HG03342 (cell line): Measurements from ENCODE around the gene FMNL3.

Experiments
- ATAC-seq: cut with Tn5 transposase; IDR thresholded peaks from one replicate; pipeline ENCODE4 v1.9.1; 2021; ENCODE audit warnings: mild to moderate bottlenecking, moderate library complexity; ENCODE audit not compliant: unreplicated experiment

FMNL3 gene

GRCh38 chr12:49683599-49684309, 23.5 kb downstream of the FMNL3 start:
- no peak for ATAC-seq

DNA sequence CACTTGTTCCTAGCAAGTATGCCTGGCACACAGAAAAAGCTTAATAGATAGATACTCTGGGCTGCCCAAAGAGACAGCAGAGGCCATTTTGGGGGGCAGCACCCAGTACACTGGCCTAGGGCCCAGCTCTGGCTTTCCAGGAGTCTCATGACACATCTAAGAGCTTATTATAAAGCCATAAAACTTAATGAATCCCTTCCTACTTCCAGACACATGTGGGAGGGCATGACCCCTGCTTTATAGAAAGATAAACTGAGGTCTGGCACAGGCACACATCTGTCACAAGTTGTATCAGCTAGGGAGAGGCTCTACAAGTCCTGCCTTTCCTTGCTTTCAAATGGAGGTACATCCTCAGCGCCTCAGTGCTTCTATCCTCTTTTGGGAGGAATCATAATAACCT, 27.1 kb downstream of the FMNL3 start:
- ATAC-seq: no peak

- no peak for ATAC-seq
Observed at GRCh38 chr12:49678711-49679110, 28.5 kb downstream of the FMNL3 start.

- no peak for ATAC-seq
Observed at GRCh38 chr12:49675137-49675536, 32.1 kb downstream of the FMNL3 start.

GRCh38 chr12:49674318-49674981, 32.8 kb downstream of the FMNL3 start:
- no peak for ATAC-seq

GRCh38 chr12:49673446-49674317, 33.5 kb downstream of the FMNL3 start:
- no peak for ATAC-seq

GRCh38 chr12:49672301-49673217, 34.6 kb downstream of the FMNL3 start:
- no peak for ATAC-seq

DNA sequence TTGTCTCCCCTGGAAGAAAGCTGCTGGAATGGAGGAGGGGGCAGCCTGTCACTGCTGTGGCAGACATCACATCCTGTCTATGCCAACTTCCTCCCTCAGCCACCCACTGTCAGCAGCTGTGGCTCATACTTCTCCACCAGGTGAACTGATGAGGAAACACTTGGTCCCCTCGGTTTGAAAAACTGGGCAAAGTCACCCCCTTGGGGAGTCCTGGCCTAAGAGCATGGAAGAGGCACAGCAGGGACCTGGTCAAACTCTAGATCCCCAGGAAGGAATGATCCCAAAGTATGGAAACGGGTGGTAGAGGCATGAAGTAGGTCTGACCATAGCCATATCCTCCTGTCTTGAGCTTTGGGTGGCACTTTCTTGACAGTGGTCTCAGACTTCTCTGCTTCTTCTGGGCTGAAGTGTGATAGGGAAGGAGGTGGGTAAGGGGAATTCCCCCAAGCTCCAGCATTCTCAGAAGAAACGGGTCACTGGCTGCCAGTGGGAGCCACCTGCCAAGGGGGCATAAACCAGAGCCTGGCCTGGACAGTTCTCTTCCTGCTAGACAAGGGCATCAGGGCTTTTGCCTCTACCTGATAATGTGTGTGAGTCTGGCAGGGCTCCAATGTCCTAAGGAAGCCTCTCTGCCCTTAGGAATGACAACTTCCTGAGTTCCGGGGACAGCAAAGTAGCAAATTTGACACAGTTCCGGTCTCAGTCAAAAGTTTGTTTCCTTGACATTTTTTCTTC, 36.0 kb downstream of the FMNL3 start:
- ATAC-seq: no peak

DNA sequence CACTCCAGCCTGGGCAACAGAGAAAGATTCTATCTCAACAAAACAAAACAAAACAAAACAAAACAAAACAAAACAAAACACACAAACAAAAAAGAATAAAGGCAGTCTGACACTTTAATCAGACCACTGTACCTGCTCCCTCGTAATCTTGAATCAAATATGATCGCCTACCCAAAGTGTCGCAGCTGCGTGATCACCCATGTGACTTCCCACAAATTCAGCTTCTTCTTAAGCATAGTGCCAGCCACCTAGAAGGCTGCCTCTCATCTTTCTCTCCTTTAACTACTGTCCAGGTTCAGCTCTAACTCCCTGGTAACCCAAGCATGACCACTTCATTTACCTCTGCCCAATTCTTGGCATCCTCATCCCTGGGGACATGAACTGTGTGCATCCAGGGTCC, 37.4 kb downstream of the FMNL3 start:
- ATAC-seq: no peak

- no peak for ATAC-seq
Observed at GRCh38 chr12:49667325-49668090, 39.7 kb downstream of the FMNL3 start.

- no peak for ATAC-seq
Observed at GRCh38 chr12:49666176-49666575, 41.0 kb downstream of the FMNL3 start.

DNA sequence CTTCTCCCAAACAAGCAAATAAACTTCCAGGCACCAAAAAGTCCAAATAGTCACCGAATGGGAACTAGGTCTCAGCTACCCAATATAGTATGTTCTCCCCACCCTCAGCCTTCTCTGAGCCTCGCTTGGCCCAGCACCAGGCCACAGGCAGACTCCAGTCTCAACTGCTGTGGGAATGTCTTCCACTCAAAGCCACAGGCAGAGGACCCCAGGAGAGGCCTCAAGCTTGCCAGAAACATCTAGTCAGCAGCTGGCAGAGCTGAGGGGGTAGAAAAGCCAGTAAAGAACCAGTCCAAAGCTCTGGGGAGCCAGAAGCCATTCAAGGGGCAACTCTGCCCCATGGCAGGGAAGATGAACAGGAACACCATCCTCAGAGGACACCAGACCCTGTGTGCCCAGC, 41.8 kb downstream of the FMNL3 start:
- no peak for ATAC-seq

- peak; percentile 61 for ATAC-seq
Observed at GRCh38 chr12:49664591-49665239, 42.5 kb downstream of the FMNL3 start.

- ATAC-seq: no peak
Observed at GRCh38 chr12:49664167-49664566, 43.0 kb downstream of the FMNL3 start.

GRCh38 chr12:49662998-49663843, 44.0 kb downstream of the FMNL3 start:
- ATAC-seq: peak; percentile 81

DNA sequence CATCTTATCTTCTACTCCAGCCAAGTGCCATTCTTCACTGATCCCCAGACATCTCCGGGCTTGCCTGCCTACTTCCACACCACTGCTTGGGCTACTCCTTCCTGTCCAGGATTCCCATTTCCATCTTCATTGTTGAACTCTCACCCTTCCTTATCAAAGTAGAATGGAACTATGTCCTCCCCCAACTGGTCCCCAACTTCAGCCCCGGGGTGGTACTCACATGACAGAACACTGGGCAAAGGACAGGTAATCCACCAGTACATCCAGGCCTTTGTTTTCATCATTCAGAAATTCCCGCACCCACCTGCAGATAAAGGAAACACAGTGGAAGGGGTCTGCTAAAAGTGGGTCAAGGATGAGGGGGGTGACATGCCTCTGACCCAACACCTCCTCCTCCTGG, 45.5 kb downstream of the FMNL3 start:
- no peak for ATAC-seq

- no peak for ATAC-seq
Observed at GRCh38 chr12:49661191-49661590, 46.0 kb downstream of the FMNL3 start.

- no peak for ATAC-seq
Observed at GRCh38 chr12:49659753-49660152, 47.5 kb downstream of the FMNL3 start.
